GM12878 (cell line): Measurements from ENCODE around the gene SMPD2. TPM values are rescaled to one million over a fixed set of nuclear protein-coding genes. Genes with fewer than 3 reads are reported as not detected.
A peak's percentile ranks its signal among the peaks of the same experiment; 100 is the strongest.

Experiments used
- ATF7 ChIP-seq: fragments of 450-650 bp; IDR thresholded peaks from 2 replicates; pipeline ENCODE4 v1.6.1; 2016; ENCODE audit warnings: low read depth, mild to moderate bottlenecking
- BHLHE40 ChIP-seq, 2 experiments: fragments of 450-650 bp in 1 of 2; IDR thresholded peaks; 2 replicates each; pipeline ENCODE4 v1.6.1; 2011 to 2017; ENCODE audit warnings: low read depth in 2 of 2, borderline replicate concordance in 1 of 2, improper control_type of control experiment in 1 of 2, low read length in 1 of 2, mild to moderate bottlenecking in 1 of 2
- EGR1 ChIP-seq, 2 experiments: IDR thresholded peaks; 1 replicate in 1 of 2; 2 replicates in 1 of 2; pipeline ENCODE4 v1.6.1; 2011 to 2012; ENCODE audit warnings: low read depth in 2 of 2, low read length in 2 of 2, borderline replicate concordance in 1 of 2, mild to moderate bottlenecking in 1 of 2, moderate library complexity in 1 of 2
- ESRRA ChIP-seq: IDR thresholded peaks from 2 replicates; pipeline ENCODE4 v1.6.1; 2012; ENCODE audit warnings: mild to moderate bottlenecking, low read length, improper control_type of control experiment
- IKZF1 ChIP-seq: fragments of 450-650 bp; conservative IDR thresholded peaks from 2 replicates; pipeline ENCODE4 v1.6.1; 2017; ENCODE audit warnings: antibody characterized with exemption, mild to moderate bottlenecking
- KAT2A ChIP-seq: conservative IDR thresholded peaks from 2 replicates; pipeline ENCODE4 v1.6.1; 2011; ENCODE audit warnings: low read depth, low read length; ENCODE audit not compliant: control insufficient read depth
- NFXL1 ChIP-seq: fragments of 450-650 bp; IDR thresholded peaks from 2 replicates; pipeline ENCODE4 v1.6.1; 2017; ENCODE audit warnings: antibody characterized with exemption, mild to moderate bottlenecking, borderline replicate concordance
- NFYB ChIP-seq: IDR thresholded peaks from 2 replicates; pipeline ENCODE4 v1.6.1; 2011; ENCODE audit warnings: low read depth, mild to moderate bottlenecking, low read length, improper control_type of control experiment, moderate library complexity; ENCODE audit not compliant: insufficient read depth
- NR2C2 ChIP-seq: IDR thresholded peaks from 2 replicates; pipeline ENCODE4 v1.6.1; 2011; ENCODE audit warnings: borderline replicate concordance, low read depth; ENCODE audit not compliant: control insufficient read depth, insufficient read length
- NRF1 ChIP-seq: conservative IDR thresholded peaks from 2 replicates; pipeline ENCODE4 v1.6.1; 2011; ENCODE audit warnings: mild to moderate bottlenecking, low read depth, low read length, improper control_type of control experiment
- POLR2AphosphoS2 ChIP-seq: IDR thresholded peaks from 2 replicates; pipeline ENCODE4 v1.6.1; 2011; ENCODE audit warnings: low read depth, mild to moderate bottlenecking, low read length, improper control_type of control experiment, moderate library complexity
- RBBP5 ChIP-seq: fragments of 200-600 bp; sonication (generic); conservative IDR thresholded peaks from 2 replicates; pipeline ENCODE4 v1.6.1; 2016
- REST ChIP-seq: IDR thresholded peaks from 2 replicates; pipeline ENCODE4 v1.6.1; 2012; ENCODE audit warnings: mild to moderate bottlenecking, low read depth, low read length
- SREBF1 ChIP-seq: IDR thresholded peaks from 2 replicates; pipeline ENCODE4 v1.6.1; 2012; ENCODE audit warnings: mild to moderate bottlenecking, low read length
- SREBF2 ChIP-seq: IDR thresholded peaks from 2 replicates; pipeline ENCODE4 v1.6.1; 2012; ENCODE audit warnings: mild to moderate bottlenecking, low read length
- STAT1 ChIP-seq: fragments of 450-650 bp; conservative IDR thresholded peaks from 2 replicates; pipeline ENCODE4 v1.6.1; 2014; ENCODE audit warnings: antibody characterized with exemption, mild to moderate bottlenecking
- TCF12 ChIP-seq: IDR thresholded peaks from 2 replicates; pipeline ENCODE4 v1.6.1; 2011; ENCODE audit warnings: low read depth, mild to moderate bottlenecking, low read length
- USF2 ChIP-seq: IDR thresholded peaks from 2 replicates; pipeline ENCODE4 v1.6.1; 2011; ENCODE audit warnings: low read depth, low read length, improper control_type of control experiment, borderline replicate concordance
- polyA plus RNA-seq, 11 experiments: library from polyadenylated mRNA; depleted of rRNA in 4 of 11; unstranded in 6 of 11; stranded (reverse) in 5 of 11; fragments of >200 nt; fragmentation: Nextera tagmentation in 4 of 11; fragmentation: Illumina TruSeq in 1 of 11; extraction: Ambion mirVana in 4 of 11; extraction: Trizol in 1 of 11; gene quantifications; 1 replicate in 1 of 11; 2 replicates in 10 of 11; pipeline versions ENCODE4 v1.2.1 to v1.2.3, GENCODE V29; 2011 to 2016; ENCODE audit warnings: inconsistent platforms in 2 of 11, missing spikeins in 2 of 11, low read depth in 1 of 11
- total RNA-seq, 4 experiments: library from RNA; depleted of rRNA in 3 of 4; stranded (reverse); fragments of >200 nt in 3 of 4; fragmentation: Illumina TruSeq in 1 of 4; extraction: Trizol in 1 of 4; gene quantifications; 2 replicates each; pipeline versions ENCODE4 v1.2.1 to v1.2.3, GENCODE V29; 2013 to 2021
- TF ChIP-seq, protein P1 (sequence below): fragments of 450-650 bp; IDR thresholded peaks from 2 replicates; pipeline ENCODE4 v1.6.1; 2018; ENCODE audit warnings: borderline replicate concordance, mild to moderate bottlenecking; ENCODE audit not compliant: partially characterized antibody

SMPD2 gene
- total and polyA plus RNA-seq, 10 of the 15 experiments (the other 5 are each of a cell fraction or from before 2014, with no cell fraction given) = 0.06 to 15.4 (median 9.7) TPM

DNA sequence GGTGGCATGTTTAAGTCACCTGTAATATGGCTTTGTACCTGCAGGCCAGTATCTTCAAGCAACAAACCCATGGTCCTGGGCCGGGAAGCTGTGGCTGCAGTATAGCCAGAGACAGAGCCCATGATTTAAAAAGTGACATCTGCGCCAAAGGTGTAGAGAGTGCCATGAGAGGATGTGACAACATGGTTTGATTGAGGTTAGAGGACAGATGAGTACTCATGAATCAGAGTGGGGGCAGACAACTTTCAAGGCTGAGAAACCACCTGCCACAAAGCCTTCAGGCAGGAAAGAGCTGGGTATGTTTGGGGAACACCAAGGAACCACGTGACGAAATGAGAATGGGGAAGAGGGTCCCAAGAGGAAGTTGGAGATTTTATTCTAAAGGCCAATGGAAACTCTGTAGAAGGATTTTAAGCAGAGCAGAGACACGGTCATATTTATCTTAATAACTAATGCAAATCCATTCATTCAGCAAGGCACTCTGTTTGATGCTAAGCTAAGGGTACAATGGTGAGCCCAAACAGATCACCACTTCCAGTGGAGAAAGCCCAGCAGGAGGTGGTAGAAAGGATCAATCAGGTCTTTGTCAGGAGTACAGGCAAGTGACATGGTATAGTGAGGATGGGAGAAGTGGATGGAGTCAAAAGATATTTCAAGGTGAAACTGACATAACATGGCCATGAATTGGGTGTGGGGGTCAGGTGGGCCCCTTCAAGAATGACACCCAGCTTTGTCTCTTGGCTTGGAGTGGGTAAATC lies 18.4 kb downstream of the SMPD2 start (continued):
- no peak for TF ChIP-seq REST
- no peak for TF ChIP-seq NFXL1
- peak; percentile 74 for TF ChIP-seq IKZF1
- no peak for TF ChIP-seq NFYB
- no peak for TF ChIP-seq SREBF1
- peak in 1 of 2 experiments; percentile 57; a peak in 2 of 4 replicates for TF ChIP-seq BHLHE40 (IDR thresholded peaks at IDR 0.05; ENCODE audit: borderline replicate concordance in 1 of 2, low read depth in 2 of 2, low read length in 1 of 2)
- TF ChIP-seq USF2 = no peak; the same call in 1 of the 2 replicates
- 0 out of 2 replicates have a peak, but pooled peaks have one; percentile 51 for TF ChIP-seq TCF12
- TF ChIP-seq SREBF2 = no peak
- no peak for TF ChIP-seq KAT2A
- TF ChIP-seq STAT1 = no peak
- TF ChIP-seq ESRRA = no peak
- TF ChIP-seq ATF7 = peak; percentile 64
- TF ChIP-seq POLR2AphosphoS2 = 0 out of 2 replicates have a peak, but pooled peaks have one; percentile 25
- TF ChIP-seq, protein P1, sequence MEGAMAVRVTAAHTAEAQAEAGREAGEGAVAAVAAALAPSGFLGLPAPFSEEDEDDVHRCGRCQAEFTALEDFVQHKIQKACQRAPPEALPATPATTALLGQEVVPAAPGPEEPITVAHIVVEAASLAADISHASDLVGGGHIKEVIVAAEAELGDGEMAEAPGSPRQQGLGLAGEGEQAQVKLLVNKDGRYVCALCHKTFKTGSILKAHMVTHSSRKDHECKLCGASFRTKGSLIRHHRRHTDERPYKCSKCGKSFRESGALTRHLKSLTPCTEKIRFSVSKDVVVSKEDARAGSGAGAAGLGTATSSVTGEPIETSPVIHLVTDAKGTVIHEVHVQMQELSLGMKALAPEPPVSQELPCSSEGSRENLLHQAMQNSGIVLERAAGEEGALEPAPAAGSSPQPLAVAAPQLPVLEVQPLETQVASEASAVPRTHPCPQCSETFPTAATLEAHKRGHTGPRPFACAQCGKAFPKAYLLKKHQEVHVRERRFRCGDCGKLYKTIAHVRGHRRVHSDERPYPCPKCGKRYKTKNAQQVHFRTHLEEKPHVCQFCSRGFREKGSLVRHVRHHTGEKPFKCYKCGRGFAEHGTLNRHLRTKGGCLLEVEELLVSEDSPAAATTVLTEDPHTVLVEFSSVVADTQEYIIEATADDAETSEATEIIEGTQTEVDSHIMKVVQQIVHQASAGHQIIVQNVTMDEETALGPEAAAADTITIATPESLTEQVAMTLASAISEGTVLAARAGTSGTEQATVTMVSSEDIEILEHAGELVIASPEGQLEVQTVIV = no peak
- no peak for TF ChIP-seq NR2C2
- no peak for TF ChIP-seq EGR1 (IDR thresholded peaks at IDR 0.05; ENCODE audit: borderline replicate concordance in 1 of 2, low read depth in 2 of 2, low read length in 2 of 2)
- no peak for TF ChIP-seq RBBP5
- TF ChIP-seq NRF1 = no peak
